NCI-H128 (cell line): ENCODE results near the gene SCAI.

Experiments
- DNase-seq: peaks from one replicate; lab custom pipeline; 2025; ENCODE audit not compliant: unreplicated experiment; lab: John Stamatoyannopoulos, UW

SCAI gene

GRCh38 chr9:124894741-124895170, 248.6 kb downstream of the SCAI start:
- DNase-seq: no peak

DNA sequence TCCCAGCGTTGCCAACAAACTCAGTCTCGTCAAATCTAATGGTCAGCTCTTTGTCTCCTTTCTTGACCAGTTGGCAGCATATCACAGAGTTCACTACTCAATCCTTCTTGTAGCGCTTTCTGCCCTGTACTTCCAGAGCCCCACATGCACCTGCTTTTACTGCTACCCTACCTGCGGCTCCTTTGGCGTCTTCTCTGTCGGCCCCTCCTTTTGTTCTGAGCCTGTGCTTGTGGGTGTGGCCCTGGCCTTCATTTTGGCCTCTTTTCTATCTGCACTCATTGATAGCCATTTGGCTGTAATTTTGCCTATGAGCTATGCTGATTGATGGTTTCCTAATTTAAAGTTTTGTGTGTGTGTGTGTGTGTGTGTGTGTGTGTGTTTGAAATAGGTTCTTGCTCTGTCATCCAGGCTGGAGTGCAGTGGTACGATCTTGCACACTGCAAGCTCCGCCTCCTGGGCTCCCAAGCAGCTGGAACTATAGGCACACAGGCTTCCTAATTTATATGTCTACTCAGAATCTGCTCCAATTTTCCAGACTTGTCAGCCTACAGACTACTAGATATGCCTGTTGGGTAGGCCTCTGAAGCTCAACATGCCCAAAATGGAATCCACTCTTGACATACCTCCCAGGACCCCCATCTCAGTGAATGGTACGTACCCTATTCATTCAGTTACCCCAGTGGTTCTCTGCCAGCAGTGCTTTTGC, 249.1 kb downstream of the SCAI start:
- no peak for DNase-seq
